BLaER1 treated with 17β-estradiol and CSF1 and Interleukin-3, amounts not matched to agents 10 nM and 100 nM (cell line): Measurements from ENCODE around the gene CIRBP.

ENCODE experiments used
- H3K27ac ChIP-seq, 11 experiments: shearing (Covaris generic); formaldehyde crosslinking; 2 replicates each; pipeline ENCODE4 v1.8.1; 2022
- H3K27me3 ChIP-seq, 11 experiments: shearing (Covaris generic); formaldehyde crosslinking; 2 replicates each; pipeline ENCODE4 v1.8.1; 2022
- H3K36me3 ChIP-seq, 11 experiments: shearing (Covaris generic); formaldehyde crosslinking; 2 replicates each; pipeline ENCODE4 v1.8.1; 2022
- H3K4me1 ChIP-seq, 10 experiments: shearing (Covaris generic); formaldehyde crosslinking; 2 replicates each; pipeline ENCODE4 v1.8.1; 2022
- H3K4me2 ChIP-seq, 11 experiments: shearing (Covaris generic); formaldehyde crosslinking; 2 replicates each; pipeline ENCODE4 v1.8.1; 2022
- H3K4me3 ChIP-seq, 10 experiments: shearing (Covaris generic); formaldehyde crosslinking; 2 replicates each; pipeline ENCODE4 v1.8.1; 2022
- H3K9ac ChIP-seq, 11 experiments: shearing (Covaris generic); formaldehyde crosslinking; 2 replicates each; pipeline ENCODE4 v1.8.1; 2022
- H3K9me3 ChIP-seq, 11 experiments: shearing (Covaris generic); formaldehyde crosslinking; replicated peaks in 1 of 11; 2 replicates each; pipeline ENCODE4 v1.8.1; 2022
- H4K20me1 ChIP-seq, 11 experiments: shearing (Covaris generic); formaldehyde crosslinking; 2 replicates each; pipeline ENCODE4 v1.8.1; 2022
- Cebpa-rat ChIP-seq, 11 experiments: shearing (Covaris generic); IDR thresholded peaks; 2 replicates each; pipeline ENCODE4 v1.8.1; 2022

The CIRBP gene

GRCh38 chr19:1254081-1254527 lies 15.0 kb upstream of the CIRBP start:
- no peak for TF ChIP-seq Cebpa-rat (IDR thresholded peaks at IDR 0.05)
- H3K36me3 ChIP-seq: peaks cover 65 to 76% (median 74%) of the 10 kb centered on the region in 11 experiments
- H3K27me3 ChIP-seq: no peaks in the 10 kb centered on the region
- peak overlapping the region; percentile 92 to 100 (median 99) for H3K4me3 ChIP-seq
- H4K20me1 ChIP-seq: peaks cover 63 to 93% (median 80%) of the 10 kb centered on the region in 11 experiments
- peak overlapping the region; percentile 98 to 100 (median 100) for H3K4me2 ChIP-seq
- H3K4me1 ChIP-seq: peaks cover 55 to 63% (median 58%) of the 10 kb centered on the region in 10 experiments
- peak overlapping the region; percentile 82 to 99 (median 96) for H3K9ac ChIP-seq
- peak overlapping the region; percentile 93 to 97 (median 95) for H3K27ac ChIP-seq
- H3K9me3 ChIP-seq: peaks cover 0 to 5% (median 0%) of the 10 kb centered on the region in 11 experiments; a peak in 6 of 22 replicates

- Histone ChIP-seq H3K9me3 (peaks cover 0 to 5% (median 0%) of the 10 kb centered on the region in 11 experiments; a peak in 6 of 22 replicates), H4K20me1 (peaks cover 63 to 98% (median 80%) of the 10 kb centered on the region in 11 experiments), H3K27me3 (no peaks in the 10 kb centered on the region), H3K4me1 (peaks cover 61 to 68% (median 64%) of the 10 kb centered on the region in 10 experiments), H3K4me2 (peak overlapping the region; percentile 98 to 100 (median 100)), H3K27ac (peak overlapping the region; percentile 93 to 97 (median 95); a peak in 20 of 22 replicates), H3K36me3 (peaks cover 65 to 76% (median 74%) of the 10 kb centered on the region in 11 experiments), H3K9ac (peak overlapping the region; percentile 82 to 99 (median 96); a peak in 21 of 22 replicates), H3K4me3 (peak overlapping the region in 9 of 10 experiments; percentile 26 to 100 (median 99); a peak in 16 of 20 replicates)
- TF ChIP-seq Cebpa-rat (IDR thresholded peaks at IDR 0.05): no peak
Observed at GRCh38 chr19:1254530-1255185, 14.5 kb upstream of the CIRBP start.

- Histone ChIP-seq H3K9me3 (peaks cover 0 to under 1% (median 0%) of the 10 kb centered on the region in 11 experiments; a peak in 2 of 22 replicates), H3K9ac (peak overlapping the region; percentile 82 to 99 (median 96)), H3K27ac (peak overlapping the region; percentile 29 to 97 (median 95); a peak in 21 of 22 replicates), H3K4me2 (peak overlapping the region; percentile 98 to 100 (median 100)), H3K4me3 (peak overlapping the region; percentile 7 to 100 (median 94); a peak in 17 of 20 replicates), H4K20me1 (peaks cover 54 to 98% (median 77%) of the 10 kb centered on the region in 11 experiments), H3K36me3 (peaks cover 57 to 68% (median 66%) of the 10 kb centered on the region in 11 experiments), H3K4me1 (peaks cover 69 to 76% (median 72%) of the 10 kb centered on the region in 10 experiments), H3K27me3 (no peaks in the 10 kb centered on the region)
- no peak for TF ChIP-seq Cebpa-rat (IDR thresholded peaks at IDR 0.05)
Observed at GRCh38 chr19:1255186-1256161, 13.7 kb upstream of the CIRBP start.

GRCh38 chr19:1256646-1257474 lies 12.3 kb upstream of the CIRBP start:
- Histone ChIP-seq H3K9me3 (no peaks in the 10 kb centered on the region), H3K27ac (peak overlapping the region in 8 of 11 experiments; percentile 38 to 97 (median 94); a peak in 16 of 22 replicates), H3K4me2 (peak overlapping the region; percentile 98 to 100 (median 100)), H3K4me3 (peak overlapping the region in 9 of 10 experiments; percentile 34 to 99 (median 52); a peak in 15 of 20 replicates), H4K20me1 (peaks cover 49 to 87% (median 64%) of the 10 kb centered on the region in 11 experiments), H3K36me3 (peaks cover 45 to 58% (median 53%) of the 10 kb centered on the region in 11 experiments), H3K9ac (peak overlapping the region; percentile 63 to 99 (median 89); a peak in 21 of 22 replicates), H3K4me1 (peaks cover 77 to 87% (median 83%) of the 10 kb centered on the region in 10 experiments), H3K27me3 (no peaks in the 10 kb centered on the region)
- no peak for TF ChIP-seq Cebpa-rat (IDR thresholded peaks at IDR 0.05)

- TF ChIP-seq Cebpa-rat (IDR thresholded peaks at IDR 0.05): no peak
- Histone ChIP-seq H3K4me2 (peak overlapping the region; percentile 98 to 100 (median 100)), H3K9me3 (no peaks in the 10 kb centered on the region), H3K27ac (peak overlapping the region in 10 of 11 experiments; percentile 50 to 97 (median 88); a peak in 21 of 22 replicates), H3K27me3 (no peaks in the 10 kb centered on the region), H3K4me1 (peaks cover 85 to 90% (median 90%) of the 10 kb centered on the region in 10 experiments), H3K4me3 (peak overlapping the region; percentile 34 to 99 (median 50)), H3K36me3 (peaks cover 44 to 52% (median 51%) of the 10 kb centered on the region in 11 experiments), H3K9ac (peak overlapping the region; percentile 63 to 99 (median 89); a peak in 21 of 22 replicates), H4K20me1 (peaks cover 48 to 87% (median 63%) of the 10 kb centered on the region in 11 experiments)
Observed at GRCh38 chr19:1257475-1258162, 11.5 kb upstream of the CIRBP start.

- TF ChIP-seq Cebpa-rat (IDR thresholded peaks at IDR 0.05): no peak
- Histone ChIP-seq H3K9ac (peak overlapping the region; percentile 63 to 99 (median 89); a peak in 21 of 22 replicates), H3K27ac (peak overlapping the region in 10 of 11 experiments; percentile 50 to 97 (median 81); a peak in 21 of 22 replicates), H3K9me3 (no peaks in the 10 kb centered on the region), H3K4me2 (peak overlapping the region; percentile 98 to 100 (median 100)), H3K4me3 (peak overlapping the region; percentile 34 to 99 (median 50)), H3K4me1 (peaks cover 90 to 96% (median 95%) of the 10 kb centered on the region in 10 experiments), H3K36me3 (peaks cover 44 to 52% (median 51%) of the 10 kb centered on the region in 11 experiments), H3K27me3 (no peaks in the 10 kb centered on the region), H4K20me1 (peaks cover 48 to 88% (median 63%) of the 10 kb centered on the region in 11 experiments)
Observed at GRCh38 chr19:1258163-1258492, 11.0 kb upstream of the CIRBP start.

- Histone ChIP-seq H3K4me2 (peak overlapping the region; percentile 98 to 100 (median 100)), H3K4me3 (peak overlapping the region; percentile 42 to 99 (median 54); a peak in 19 of 20 replicates), H4K20me1 (peaks cover 46 to 89% (median 58%) of the 10 kb centered on the region in 11 experiments), H3K9me3 (no peaks in the 10 kb centered on the region), H3K27ac (peak overlapping the region; percentile 61 to 97 (median 81); a peak in 21 of 22 replicates), H3K4me1 (peaks cover 92 to 97% (median 96%) of the 10 kb centered on the region in 10 experiments), H3K27me3 (no peaks in the 10 kb centered on the region), H3K36me3 (peaks cover 40 to 47% (median 46%) of the 10 kb centered on the region in 11 experiments), H3K9ac (peak overlapping the region; percentile 62 to 98 (median 76))
- TF ChIP-seq Cebpa-rat (IDR thresholded peaks at IDR 0.05): no peak
Observed at GRCh38 chr19:1258707-1259205, 10.4 kb upstream of the CIRBP start.
